Measurements from ENCODE around the gene SMG5.
"Not testable (repeated sequence)": the region's sequence is repeated elsewhere in the genome, so short reads cannot be mapped to it uniquely, and the experiment has no call there.

Gene SMG5

DNA sequence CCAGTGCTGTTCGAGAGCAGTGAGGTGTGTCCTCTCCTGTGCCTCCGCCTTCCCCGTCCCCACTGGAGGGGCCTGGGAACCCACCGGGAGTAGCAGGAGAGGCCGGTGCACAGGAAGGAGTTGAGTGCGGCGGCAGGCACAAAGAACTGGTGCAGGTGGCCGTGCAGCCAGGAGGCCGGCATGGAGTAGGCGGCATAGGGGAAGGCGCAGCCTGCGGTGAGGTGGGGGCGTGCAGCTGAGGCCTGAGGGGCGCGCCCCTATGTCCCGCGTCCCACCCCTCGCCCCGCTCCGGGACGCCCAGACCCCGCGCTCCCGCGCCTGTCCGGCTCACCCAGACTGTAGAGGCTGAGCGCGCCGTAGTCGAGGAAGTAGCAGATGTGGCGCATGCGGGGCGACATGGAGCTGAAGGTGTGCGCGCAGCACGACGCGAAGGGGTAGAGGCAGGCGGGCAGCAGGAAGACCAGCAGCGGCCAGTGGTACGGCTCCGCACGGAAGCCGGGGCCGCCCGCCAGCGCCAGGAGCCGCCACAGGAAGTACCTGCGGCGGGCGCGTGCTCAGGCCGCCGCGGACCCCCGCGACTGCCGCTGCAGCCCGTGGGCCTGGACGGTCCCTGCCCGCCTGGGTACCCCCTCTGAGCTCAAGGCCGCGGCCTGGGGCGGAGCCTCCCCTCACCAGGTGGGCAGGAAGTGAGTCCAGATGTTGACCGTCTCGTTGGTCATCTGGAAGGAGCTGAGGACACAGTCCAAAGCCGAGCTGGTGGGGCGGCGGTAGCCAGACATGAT lies 37.0 kb downstream of the SMG5 start:
- peak; percentile 52 for DNase-seq
- peak; percentile 29 for ATAC-seq

DNA sequence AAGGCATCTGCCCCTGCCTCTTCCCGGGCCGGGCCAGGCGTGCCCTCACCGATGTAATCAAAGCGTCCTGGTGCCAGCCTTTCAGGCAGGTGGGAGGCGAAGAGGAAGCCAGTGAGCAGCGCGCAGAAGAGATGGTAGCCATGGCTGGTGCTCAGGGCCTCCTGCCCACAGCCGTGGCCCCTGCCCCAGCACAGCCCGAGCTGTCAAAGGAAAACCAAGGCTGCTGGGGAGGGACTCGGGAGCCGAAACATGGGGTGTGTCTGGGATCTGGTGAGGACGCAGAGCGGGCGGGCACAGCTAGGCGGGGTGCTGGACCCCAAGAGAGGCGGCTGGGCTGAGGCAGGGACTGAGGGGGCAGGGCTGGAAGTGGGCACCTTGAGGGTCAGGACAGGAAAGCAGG lies 37.9 kb downstream of the SMG5 start:
- no peak for ATAC-seq
- DNase-seq = no peak

DNA sequence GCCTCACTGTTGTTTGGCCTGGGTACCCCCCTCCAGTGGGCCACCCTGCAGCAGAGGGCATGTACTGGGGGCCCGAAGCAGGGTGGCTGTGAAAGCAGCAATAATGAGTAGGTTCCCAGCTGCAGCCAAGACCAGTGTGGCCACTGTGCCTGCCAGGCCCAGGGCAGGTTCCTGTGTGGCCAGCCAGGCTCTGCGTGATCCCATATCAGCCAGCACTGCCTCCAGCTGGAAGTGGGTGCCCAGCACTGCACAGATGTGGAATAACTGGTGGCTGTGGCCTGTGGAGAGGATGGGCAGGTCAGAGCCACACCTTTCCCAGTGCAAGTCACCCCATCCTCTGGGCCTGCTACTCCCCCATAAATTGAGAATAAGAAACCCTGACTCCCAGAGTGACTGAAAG lies 38.5 kb downstream of the SMG5 start:
- DNase-seq = no peak
- ATAC-seq = no peak

DNA sequence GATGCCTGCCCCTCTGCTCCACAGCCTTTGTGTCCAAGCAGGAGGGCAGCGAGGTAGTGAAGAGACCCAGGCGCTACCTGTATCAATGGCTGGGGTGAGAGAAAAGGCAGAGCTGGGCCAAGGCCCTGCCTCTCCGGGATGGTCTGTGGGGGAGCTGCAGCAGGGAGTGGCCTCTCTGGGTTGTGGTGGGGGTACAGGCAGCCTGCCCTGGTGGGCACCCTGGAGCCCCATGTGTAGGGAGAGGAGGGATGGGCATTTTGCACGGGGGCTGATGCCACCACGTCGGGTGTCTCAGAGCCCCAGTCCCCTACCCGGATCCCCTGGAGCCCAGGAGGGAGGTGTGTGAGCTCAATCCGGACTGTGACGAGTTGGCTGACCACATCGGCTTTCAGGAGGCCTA lies 39.9 kb downstream of the SMG5 start:
- DNase-seq (no peak), ATAC-seq (no peak)

DNA sequence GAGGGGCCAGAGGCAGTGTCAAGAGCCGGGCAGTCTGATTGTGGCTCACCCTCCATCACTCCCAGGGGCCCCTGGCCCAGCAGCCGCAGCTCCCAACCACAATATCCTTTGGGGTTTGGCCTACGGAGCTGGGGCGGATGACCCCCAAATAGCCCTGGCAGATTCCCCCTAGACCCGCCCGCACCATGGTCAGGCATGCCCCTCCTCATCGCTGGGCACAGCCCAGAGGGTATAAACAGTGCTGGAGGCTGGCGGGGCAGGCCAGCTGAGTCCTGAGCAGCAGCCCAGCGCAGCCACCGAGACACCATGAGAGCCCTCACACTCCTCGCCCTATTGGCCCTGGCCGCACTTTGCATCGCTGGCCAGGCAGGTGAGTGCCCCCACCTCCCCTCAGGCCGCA lies 40.7 kb downstream of the SMG5 start, which contains the start of gene BGLAP:
TSS of gene BGLAP (plus strand) at position 259 of the 400 bp plus-strand sequence. CDS start at position 307, 48 bp downstream.
- ATAC-seq = no peak
- no peak for DNase-seq

DNA sequence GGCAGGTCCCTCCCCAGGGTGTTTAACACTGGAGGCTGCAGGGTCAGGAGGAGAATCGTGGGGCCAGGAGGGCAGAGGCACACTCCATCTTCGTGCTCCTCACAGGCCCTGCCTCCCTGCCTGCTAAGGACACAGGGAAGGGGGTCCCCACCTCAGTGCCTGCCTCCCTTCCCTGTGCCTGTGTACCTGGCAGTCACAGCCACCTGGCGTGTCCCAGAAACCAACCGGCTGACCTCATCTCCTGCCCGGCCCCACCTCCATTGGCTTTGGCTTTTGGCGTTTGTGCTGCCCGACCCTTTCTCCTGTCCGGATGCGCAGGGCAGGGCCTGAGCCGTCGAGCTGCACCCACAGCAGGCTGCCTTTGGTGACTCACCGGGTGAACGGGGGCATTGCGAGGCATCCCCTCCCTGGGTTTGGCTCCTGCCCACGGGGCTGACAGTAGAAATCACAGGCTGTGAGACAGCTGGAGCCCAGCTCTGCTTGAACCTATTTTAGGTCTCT lies 41.3 kb downstream of the SMG5 start:
- no peak for DNase-seq
- ATAC-seq = no peak

DNA sequence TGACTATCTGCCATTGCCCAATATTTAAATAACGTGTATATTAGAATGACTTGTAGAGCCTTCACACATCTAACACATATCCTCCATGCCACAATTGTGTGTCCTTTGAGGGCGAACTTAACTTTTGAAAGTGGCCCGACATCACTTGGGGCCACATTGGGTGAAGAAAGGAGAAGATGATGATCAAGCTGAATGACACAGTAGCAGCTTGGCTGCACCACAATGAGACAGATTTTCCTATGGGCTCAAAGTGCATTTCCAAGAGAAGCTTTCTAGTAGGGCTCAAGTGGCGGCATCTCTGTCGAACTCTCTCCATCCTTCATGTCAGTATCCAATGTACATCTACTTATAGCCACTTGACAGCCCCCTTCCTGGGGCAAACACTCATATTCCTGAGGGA lies 44.4 kb downstream of the SMG5 start:
- ATAC-seq = peak; percentile 55
- DNase-seq = no peak

DNA sequence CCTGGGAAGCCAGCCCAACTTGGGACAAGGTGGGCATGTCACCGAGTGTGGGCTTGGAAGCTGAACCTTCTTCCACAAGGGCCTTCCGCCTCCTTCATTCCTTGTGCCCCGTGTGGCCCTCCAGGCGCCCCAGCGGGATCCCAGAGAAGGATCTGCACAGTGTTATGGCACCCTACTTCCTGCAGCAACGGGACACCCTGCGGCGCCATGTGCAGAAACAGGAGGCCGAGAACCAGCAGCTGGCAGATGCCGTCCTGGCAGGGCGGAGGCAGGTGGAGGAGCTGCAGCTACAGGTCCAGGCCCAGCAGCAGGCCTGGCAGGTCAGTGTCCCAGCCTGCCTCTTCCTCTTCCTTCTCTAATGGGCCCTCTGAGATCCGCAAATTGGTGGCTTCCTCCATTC lies 46.5 kb downstream of the SMG5 start:
- ATAC-seq (no peak), DNase-seq (no peak)

DNA sequence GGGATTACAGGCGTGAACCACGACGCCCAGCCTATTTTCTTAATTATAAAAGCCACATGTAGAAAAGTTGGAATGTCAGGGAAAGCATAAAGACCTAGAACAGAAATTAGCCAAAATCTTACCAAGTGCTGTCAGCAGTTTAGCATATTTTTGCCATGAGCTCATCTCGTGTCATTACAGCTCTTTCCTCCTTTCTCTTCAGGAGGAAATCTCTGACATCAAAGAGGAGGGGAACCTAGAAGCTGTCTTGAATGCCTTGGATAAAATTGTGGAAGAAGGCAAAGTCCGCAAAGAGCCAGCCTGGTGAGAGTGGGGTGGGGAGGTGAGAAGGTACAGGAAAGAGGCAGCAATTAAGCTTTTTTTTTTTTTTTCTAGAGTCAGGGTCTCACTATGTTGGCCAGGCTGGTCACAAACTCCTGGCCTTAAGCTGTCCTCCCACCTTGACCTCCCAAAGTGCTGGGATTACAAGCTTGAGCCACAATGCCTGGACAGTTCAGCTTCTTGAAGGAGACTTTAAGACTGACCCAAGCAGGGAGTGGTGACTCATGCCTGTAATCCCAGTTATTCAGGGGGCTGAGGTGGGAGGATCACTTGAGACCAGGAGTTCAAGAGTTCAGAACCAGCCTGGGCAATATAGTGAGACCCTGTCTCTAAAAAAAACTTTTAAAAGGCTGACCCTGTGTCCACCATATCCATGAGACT lies 49.0 kb downstream of the SMG5 start:
- ATAC-seq = no peak

DNA sequence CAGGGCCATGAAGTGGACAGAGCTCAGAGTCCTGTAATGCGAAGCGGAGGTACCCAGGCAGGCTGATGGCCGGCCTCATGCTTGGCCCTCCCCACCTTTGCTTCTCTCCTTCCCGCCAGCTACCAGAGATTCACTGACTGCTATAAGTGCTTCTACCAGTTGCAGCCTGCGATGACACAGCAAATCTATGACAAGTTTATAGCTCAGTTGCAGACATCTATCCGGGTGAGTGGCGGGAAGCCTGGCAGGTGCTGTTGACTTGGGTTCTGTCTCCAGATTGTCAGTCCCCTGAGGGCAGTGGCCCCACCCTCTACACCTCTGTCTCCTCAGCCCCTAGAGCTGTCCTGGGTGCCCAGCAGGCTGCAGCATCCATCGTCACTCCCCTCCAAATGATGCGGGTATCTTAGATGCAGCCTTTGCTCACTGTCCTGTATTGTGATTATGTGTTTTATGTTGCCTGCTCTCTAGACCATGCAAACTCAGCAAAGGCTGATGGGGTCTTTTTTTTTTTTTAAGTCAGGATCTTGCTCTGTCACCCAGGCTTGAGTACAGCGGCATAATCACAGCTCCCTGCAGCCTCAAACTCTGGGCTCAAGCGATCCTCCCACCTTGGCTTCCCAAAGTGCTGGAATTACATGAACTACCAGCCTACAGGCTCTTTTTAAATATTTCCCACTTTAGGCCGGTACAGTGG lies 50.3 kb downstream of the SMG5 start:
- ATAC-seq (no peak), DNase-seq (no peak)

More for the DNA sequence above, 49.0 kb downstream of the SMG5 start:
- DNase-seq = no peak

DNA sequence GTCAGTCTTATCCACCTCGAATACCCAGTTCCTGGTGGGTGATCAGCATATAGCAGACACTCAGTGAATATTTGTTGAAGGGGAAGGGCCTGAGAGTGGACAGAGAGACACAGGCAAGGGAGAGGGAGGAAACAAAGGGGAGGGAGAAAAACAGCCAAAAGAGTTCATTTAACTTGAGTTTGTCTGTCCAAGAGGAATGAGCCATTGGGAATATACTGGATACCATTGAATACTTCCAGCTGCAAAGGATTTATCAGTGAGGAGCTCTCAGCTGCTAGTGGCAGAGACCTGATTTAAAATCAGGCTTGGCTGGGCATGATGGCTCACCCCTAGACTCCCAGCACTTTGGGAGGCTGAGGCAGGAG lies 52.2 kb downstream of the SMG5 start:
- DNase-seq = no peak
- no peak for ATAC-seq

DNA sequence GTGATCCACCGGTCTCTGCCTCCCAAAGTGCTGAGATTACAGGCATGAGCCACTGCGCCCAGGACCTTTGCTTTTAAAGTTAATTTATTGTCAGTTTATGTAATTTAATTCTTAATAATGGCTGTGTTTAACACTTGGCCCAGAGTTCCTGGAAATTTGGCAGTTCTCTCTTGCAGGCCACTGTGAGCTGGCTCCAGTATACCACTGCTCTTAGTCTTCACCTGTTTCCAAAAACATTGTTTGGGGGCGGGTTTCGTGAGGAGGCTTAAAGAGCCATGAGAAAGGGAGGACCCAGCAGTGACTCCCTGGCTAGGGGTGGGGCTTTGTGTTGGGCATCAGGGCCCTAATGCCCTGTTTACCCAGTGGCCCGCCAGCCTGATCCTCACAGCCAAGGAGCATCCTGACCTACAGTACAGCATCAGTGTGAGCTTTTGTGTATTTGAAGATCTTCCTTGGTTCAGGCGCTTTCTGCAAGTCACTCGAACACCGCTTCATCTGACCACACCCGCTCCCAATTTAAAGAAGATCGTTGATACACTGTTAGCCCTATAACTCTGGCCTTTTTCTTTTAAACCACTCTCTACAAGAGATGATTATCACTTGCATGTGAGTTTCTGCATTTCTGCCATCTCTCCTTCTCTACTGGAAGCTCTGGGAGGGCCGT lies 52.7 kb downstream of the SMG5 start:
- ATAC-seq = no peak

DNA sequence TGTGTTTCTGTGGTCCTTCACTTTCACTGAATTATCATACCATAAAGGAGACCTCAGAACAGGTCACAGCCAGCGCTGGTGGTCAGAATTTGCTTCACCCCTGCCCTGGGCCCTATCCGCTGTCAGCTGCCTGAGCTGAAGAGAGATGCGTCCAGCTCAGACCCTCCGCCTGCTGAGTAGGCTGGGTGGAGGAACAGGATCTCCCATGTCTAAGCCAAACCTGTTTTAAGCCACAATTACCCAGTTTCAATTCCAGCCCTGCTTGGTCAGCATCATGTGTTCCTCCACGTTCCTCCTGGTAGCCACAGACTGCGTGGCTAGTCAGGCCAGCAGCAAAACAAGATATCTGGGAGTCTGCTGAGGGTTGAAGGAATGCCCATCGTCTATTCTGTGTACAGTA lies 54.1 kb downstream of the SMG5 start:
- DNase-seq (no peak), ATAC-seq (no peak)

More for the DNA sequence above, 52.7 kb downstream of the SMG5 start:
- DNase-seq = no peak

DNA sequence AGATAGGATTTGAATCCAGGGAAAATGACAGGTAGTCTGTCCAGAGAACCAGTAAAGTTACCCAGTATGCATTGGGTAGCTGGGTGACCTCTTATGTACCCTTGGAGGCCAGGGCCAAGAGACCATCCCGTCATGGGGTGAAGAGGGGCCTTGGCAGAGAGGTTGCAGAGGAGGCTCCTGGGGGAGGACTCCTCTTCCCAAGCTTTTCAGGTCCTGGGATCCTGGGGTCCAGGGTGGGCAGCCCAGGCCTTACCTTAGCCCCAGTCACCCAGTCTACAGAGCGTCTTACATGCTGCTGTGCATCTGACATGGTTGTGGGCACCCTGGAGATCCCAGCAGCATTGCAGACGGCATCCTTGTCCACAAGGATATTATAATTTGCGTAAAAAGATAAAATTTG lies 55.8 kb downstream of the SMG5 start:
- DNase-seq (no peak), ATAC-seq (no peak)

DNA sequence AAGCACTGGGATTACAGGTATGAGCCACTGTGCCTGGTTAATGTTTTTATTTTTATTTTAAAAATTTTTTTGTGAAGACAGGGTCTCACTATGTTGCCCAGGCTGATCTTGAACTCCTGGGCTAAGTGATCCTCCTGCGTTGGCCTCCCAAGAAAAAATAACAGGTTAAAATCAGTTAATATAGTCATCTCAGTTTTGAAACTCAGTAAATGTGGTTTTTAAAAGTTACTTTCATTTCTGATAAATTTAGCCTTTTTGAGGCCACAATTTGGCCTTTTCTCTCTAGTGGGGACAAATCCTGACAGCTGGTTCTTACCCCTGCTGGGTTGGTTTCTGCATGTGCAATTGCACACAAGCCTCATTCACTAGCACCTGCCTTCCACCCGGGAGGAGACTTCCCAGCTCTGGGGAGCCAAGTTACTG lies 56.5 kb downstream of the SMG5 start:
- DNase-seq (peak; percentile 58), ATAC-seq (peak; percentile 26)

DNA sequence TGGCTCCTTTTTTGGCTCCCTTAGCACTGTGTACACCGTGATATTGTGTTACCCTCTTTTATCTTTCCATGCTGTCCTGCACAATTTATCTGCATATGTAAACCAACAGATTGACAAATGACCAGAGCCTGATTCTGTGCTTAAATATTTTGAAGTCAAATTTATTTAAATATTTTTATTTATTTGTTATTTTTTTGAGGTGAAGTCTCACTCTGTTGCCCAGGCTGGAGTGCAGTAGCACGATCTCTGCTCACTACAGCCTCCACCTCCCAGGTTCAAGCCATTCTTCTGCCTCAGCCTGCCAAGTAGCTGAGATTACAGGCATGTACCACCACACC lies 57.0 kb downstream of the SMG5 start:
- ATAC-seq (no peak), DNase-seq (no peak)

DNA sequence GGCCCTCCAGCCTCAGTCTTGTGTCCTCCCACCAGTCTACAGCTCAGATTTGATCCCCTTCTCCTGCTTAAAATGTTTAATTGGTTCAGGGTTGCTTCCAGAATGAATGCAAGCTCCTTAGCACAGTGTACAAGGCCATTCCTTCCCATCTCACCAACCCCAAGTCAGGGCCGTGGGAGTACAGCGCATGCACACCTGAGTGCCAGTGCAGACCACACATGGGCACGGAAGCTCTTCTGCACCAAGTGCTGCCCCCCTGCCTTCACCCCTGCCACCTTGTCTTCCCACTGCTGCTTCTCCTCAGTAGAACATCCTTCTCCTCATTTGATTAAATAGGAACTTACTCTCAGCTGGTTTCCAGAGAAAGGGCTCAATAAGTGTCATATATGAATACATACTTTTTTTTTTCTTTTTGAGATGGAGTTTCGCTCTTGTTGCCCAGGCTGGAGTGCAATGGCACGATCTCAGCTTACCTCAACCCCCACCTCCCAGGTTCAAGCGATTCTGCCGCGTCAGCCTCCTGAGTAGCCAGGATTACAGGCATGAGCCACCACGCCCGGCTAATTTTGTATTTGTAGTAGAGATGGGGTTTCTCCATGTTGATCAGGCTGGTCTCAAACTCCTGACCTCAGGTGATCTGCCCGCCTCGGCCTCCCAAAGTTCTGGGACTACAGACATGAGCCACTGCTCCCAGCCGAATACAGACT lies 60.5 kb downstream of the SMG5 start:
- no peak for ATAC-seq
- DNase-seq = no peak

DNA sequence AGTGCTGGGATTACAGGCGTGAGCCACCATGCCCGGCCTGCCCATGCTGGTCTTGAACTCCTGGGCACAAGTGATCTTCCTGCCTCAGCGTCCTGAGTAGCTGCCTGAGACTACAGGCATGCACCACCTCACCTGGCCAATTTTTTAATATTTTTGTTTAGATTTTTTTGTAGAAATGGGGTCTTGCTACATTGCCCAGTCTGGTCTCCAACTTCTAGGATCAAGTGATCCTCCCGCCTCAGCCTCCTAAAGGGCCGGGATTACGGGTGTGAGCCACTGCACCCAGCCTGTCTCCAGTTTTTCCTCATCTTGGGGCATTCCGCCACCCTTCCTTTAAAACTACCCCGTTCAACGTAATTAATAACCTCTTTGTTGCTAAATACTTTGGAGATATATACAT lies 62.4 kb downstream of the SMG5 start:
- no peak for DNase-seq
- no peak for ATAC-seq

DNA sequence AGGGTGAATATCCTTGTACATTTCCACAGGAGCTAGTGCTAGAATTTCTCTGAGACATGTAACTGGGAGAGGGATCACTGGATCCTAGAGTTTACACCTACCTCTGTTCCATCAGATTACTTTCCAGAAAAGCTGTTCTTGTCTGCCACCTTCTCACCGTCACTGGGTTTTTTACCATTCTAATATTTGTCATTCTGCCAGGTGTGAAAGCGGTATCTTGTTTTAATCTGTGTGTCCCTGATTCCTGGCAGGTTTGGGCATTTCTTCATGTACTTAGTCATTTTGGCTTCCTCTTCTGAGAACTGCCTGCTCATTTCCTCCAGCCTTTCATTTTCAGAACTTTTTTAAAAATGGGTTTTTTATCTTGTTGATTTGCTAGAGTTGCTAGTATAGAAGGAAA lies 64.8 kb downstream of the SMG5 start:
- ATAC-seq (peak; percentile 45), DNase-seq (no peak)

DNA sequence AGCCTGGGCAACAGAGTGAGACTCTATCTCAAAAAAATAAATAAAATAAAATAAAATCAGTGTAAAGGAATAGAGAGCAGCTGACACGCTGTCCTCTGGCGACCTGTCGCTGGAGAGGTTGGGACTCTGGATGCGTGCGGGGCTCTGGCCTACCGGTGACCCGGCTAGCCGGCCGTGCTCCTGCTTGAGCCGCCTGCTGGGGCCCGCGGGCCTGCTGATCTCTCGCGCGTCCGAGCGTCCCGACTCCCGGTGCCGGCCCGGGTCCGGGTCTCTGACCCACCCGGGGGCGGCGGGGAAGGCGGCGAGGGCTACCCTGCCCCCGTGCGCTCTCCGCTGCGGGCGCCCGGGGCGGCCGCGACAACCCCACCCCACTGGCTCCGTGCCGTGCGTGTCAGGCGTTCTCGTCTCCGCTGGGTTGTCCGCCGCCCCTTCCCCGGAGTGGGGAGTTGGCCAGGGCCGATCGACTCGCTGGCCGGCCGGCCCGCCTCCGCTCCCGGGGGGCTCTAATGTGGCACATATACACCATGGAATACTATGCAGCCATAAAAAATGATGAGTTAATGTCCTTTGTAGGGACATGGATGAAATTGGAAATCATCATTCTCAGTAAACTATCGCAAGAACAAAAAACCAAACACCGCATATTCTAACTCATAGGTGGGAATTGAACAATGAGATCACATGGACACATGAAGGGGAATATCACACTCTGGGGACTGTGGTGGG lies 66.1 kb downstream of the SMG5 start:
- ATAC-seq, DNase-seq: not testable (repeated sequence)

Data from stimulated activated naive CD8-positive, alpha-beta T cell treated with anti-CD3 and anti-CD28 coated beads, Interleukin-15, Interleukin-2, amounts not matched to agents 100 U/mL and 50 U/mL, for 24 hours (primary cell).